ENCODE measurements around the gene RNASEH2A. TPM values are rescaled to one million over a fixed set of nuclear protein-coding genes. Genes with fewer than 3 reads are reported as not detected.

RNASEH2A gene
- total RNA-seq, 1 donor from 2014 or later = 10.8 TPM

- H3K27ac ChIP-seq = no peak within 1 kb of the TSS
- peaks cover 26% of the 10 kb centered on the region for H3K4me1 ChIP-seq
- DNase-seq (ENCODE audit: extremely low spot score in 2 of 2) = no peak
- H3K9me3 ChIP-seq = no peaks in the 10 kb centered on the region
- intact Hi-C loops (cut with DNase I) = no loop called here
- H3K4me3 ChIP-seq = peak within 1 kb of the TSS; percentile 41 to 43
- no peaks in the 10 kb centered on the region for H3K36me3 ChIP-seq
- TF ChIP-seq POLR2A (IDR thresholded peaks at IDR 0.05) (no peak), POLR2AphosphoS5 (IDR thresholded peaks at IDR 0.05; ENCODE audit: insufficient read depth in 1 of 2, low read depth in 1 of 2) (no peak), CTCF (IDR thresholded peaks at IDR 0.05) (no peak)
- H3K27me3 ChIP-seq = peaks cover 35% of the 10 kb centered on the region
Observed at GRCh38 chr19:12834566-12834943, 28.2 kb downstream of the RNASEH2A start, which contains the start of gene RTBDN. RTBDN (minus strand) TSS chr19:12834579; CDS start chr19:12829979, 4,600 bp downstream.

- DNase-seq (ENCODE audit: extremely low spot score in 2 of 2) = no peak
- H3K27me3 ChIP-seq = peaks cover 38% of the 10 kb centered on the region
- H3K36me3 ChIP-seq = no peaks in the 10 kb centered on the region
- no peak overlapping the region for H3K4me3 ChIP-seq
- intact Hi-C loops (cut with DNase I) = no loop called here
- H3K4me1 ChIP-seq = peaks cover 26% of the 10 kb centered on the region
- TF ChIP-seq POLR2A (IDR thresholded peaks at IDR 0.05) (no peak), POLR2AphosphoS5 (IDR thresholded peaks at IDR 0.05; ENCODE audit: insufficient read depth in 1 of 2, low read depth in 1 of 2) (no peak), CTCF (IDR thresholded peaks at IDR 0.05) (no peak)
- no peaks in the 10 kb centered on the region for H3K9me3 ChIP-seq
- no peak overlapping the region for H3K27ac ChIP-seq
Observed at GRCh38 chr19:12834976-12835757, 28.8 kb downstream of the RNASEH2A start.

DNA sequence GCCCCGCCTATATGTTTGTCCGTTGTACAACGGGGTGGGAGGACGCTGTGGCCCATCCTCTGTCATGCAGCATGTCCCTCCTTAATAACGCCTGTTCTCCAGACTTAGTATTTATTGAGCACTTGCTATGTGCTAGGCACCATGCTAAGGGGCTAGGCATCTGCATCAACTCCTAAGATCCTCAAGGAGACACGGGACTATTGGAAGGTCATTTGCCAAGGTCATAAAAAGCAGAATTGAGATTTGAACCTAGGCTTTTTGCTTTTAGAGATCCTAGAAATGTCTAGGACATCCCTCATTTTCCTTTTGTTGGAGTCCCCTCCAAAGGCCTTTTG, 30.1 kb downstream of the RNASEH2A start:
- H3K4me3 ChIP-seq = no peak overlapping the region
- peaks cover 26% of the 10 kb centered on the region for H3K4me1 ChIP-seq
- intact Hi-C loops (cut with DNase I) = no loop called here
- no peak for DNase-seq (ENCODE audit: extremely low spot score in 2 of 2)
- no peaks in the 10 kb centered on the region for H3K36me3 ChIP-seq
- H3K27ac ChIP-seq = no peak overlapping the region
- H3K27me3 ChIP-seq = peaks cover 51% of the 10 kb centered on the region
- TF ChIP-seq POLR2AphosphoS5 (IDR thresholded peaks at IDR 0.05; ENCODE audit: insufficient read depth in 1 of 2, low read depth in 1 of 2) (no peak), CTCF (IDR thresholded peaks at IDR 0.05) (no peak), POLR2A (IDR thresholded peaks at IDR 0.05) (no peak)
- H3K9me3 ChIP-seq = no peaks in the 10 kb centered on the region

DNA sequence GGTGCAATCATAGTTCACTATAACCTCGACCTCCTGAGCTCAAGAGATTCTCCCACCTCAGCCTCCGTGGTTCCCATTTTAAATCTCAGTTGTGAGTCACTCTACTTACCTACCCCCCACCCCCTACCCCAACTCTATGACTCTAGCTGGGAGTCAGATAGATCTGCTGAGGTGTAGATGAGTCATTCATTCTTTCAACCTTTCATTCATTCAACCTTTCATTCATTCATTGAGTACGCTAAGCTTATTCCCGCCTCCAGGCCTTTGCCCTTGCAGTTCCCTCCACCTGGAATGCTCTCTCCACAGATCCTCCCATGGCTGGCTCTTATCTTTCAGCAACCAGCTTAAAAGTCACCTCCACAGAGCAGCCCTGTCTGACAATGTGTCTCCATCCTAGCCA, 30.8 kb downstream of the RNASEH2A start:
- no peaks in the 10 kb centered on the region for H3K36me3 ChIP-seq
- TF ChIP-seq POLR2A (IDR thresholded peaks at IDR 0.05) = no peak
- TF ChIP-seq CTCF (IDR thresholded peaks at IDR 0.05) = no peak
- no peak for TF ChIP-seq POLR2AphosphoS5 (IDR thresholded peaks at IDR 0.05; ENCODE audit: insufficient read depth in 1 of 2, low read depth in 1 of 2)
- intact Hi-C loops (cut with DNase I) = no loop called here
- peaks cover 51% of the 10 kb centered on the region for H3K27me3 ChIP-seq
- H3K27ac ChIP-seq = no peak overlapping the region
- DNase-seq (ENCODE audit: extremely low spot score in 2 of 2) = no peak
- no peak overlapping the region for H3K4me3 ChIP-seq
- peaks cover 26% of the 10 kb centered on the region for H3K4me1 ChIP-seq
- H3K9me3 ChIP-seq = no peaks in the 10 kb centered on the region

GRCh38 chr19:12838182-12838885, 31.9 kb downstream of the RNASEH2A start, which contains the start of gene MAST1:
MAST1 (plus strand) TSS chr19:12838515; CDS start chr19:12838573, 58 bp downstream.
- no peaks in the 10 kb centered on the region for H3K36me3 ChIP-seq
- no peak for DNase-seq (ENCODE audit: extremely low spot score in 2 of 2)
- peak within 1 kb of the TSS; percentile 22 to 28 for H3K4me3 ChIP-seq
- no peaks in the 10 kb centered on the region for H3K9me3 ChIP-seq
- H3K27me3 ChIP-seq = peaks cover 43% of the 10 kb centered on the region
- no peak within 1 kb of the TSS for H3K27ac ChIP-seq
- TF ChIP-seq CTCF (IDR thresholded peaks at IDR 0.05) (no peak), POLR2A (IDR thresholded peaks at IDR 0.05) (no peak), POLR2AphosphoS5 (IDR thresholded peaks at IDR 0.05; ENCODE audit: insufficient read depth in 1 of 2, low read depth in 1 of 2) (no peak)
- intact Hi-C loops (cut with DNase I) = no loop called here
- H3K4me1 ChIP-seq = peaks cover 21% of the 10 kb centered on the region
